ENCODE measurements around the gene TMUB1. TPM values are rescaled to one million over a fixed set of nuclear protein-coding genes. Genes with fewer than 3 reads are reported as not detected.

Gene TMUB1
- total and polyA plus RNA-seq, 2 experiments from 2014 or later: 45.0 to 83.1 TPM

- Histone ChIP-seq H2AFZ (no peak overlapping the region), H3K27ac (no peak overlapping the region), H3K4me2 (no peak overlapping the region), H3K4me1 (ENCODE audit: insufficient read depth) (peaks cover 7% of the 10 kb centered on the region), H4K20me1 (ENCODE audit: insufficient read depth, poor library complexity, severe bottlenecking) (peaks cover 36% of the 10 kb centered on the region), H3K9me2 (replicated peaks; ENCODE audit: insufficient read depth) (no peaks in the 10 kb centered on the region), H3K4me3 (no peak overlapping the region), H3K79me2 (peaks cover 24% of the 10 kb centered on the region), H3K9me3 (ENCODE audit: low read depth) (no peaks in the 10 kb centered on the region), H3K36me3 (replicated peaks; ENCODE audit: insufficient read depth, low read depth) (no peaks in the 10 kb centered on the region), H3K27me3 (no peaks in the 10 kb centered on the region)
- WGBS (ENCODE audit: low lambda C conversion rate, missing lambda C conversion rate): 96% methylated on average over 13 of the region's 13 CpGs
- TF ChIP-seq EZH2phosphoT487 (IDR thresholded peaks at IDR 0.05; ENCODE audit: low read depth, severe bottlenecking, unreplicated experiment): no peak
- no peak for TF ChIP-seq CTCF (IDR thresholded peaks at IDR 0.05; ENCODE audit: poor library complexity)
- TF ChIP-seq EZH2 (IDR thresholded peaks at IDR 0.05; ENCODE audit: borderline replicate concordance): no peak
- no peak for DNase-seq (ENCODE audit: low spot score)
Observed at GRCh38 chr7:151119055-151119415, 35.7 kb upstream of the TMUB1 start.

- no peak for DNase-seq (ENCODE audit: low spot score)
- H2AFZ ChIP-seq: no peak overlapping the region
- H3K4me1 ChIP-seq (ENCODE audit: insufficient read depth): peaks cover 14% of the 10 kb centered on the region
- no peak overlapping the region for H3K27ac ChIP-seq
- peaks cover 42% of the 10 kb centered on the region for H4K20me1 ChIP-seq (ENCODE audit: insufficient read depth, poor library complexity, severe bottlenecking)
- H3K36me3 ChIP-seq (replicated peaks; ENCODE audit: insufficient read depth, low read depth): no peaks in the 10 kb centered on the region
- H3K27me3 ChIP-seq: no peaks in the 10 kb centered on the region
- peaks cover 31% of the 10 kb centered on the region for H3K79me2 ChIP-seq
- TF ChIP-seq CTCF (IDR thresholded peaks at IDR 0.05; ENCODE audit: poor library complexity): no peak
- TF ChIP-seq EZH2 (IDR thresholded peaks at IDR 0.05; ENCODE audit: borderline replicate concordance): no peak
- TF ChIP-seq EZH2phosphoT487 (IDR thresholded peaks at IDR 0.05; ENCODE audit: low read depth, severe bottlenecking, unreplicated experiment): no peak
- no peak overlapping the region for H3K4me2 ChIP-seq
- WGBS (ENCODE audit: low lambda C conversion rate, missing lambda C conversion rate): 96% methylated on average over 37 of the region's 38 CpGs
- H3K9me2 ChIP-seq (replicated peaks; ENCODE audit: insufficient read depth): no peaks in the 10 kb centered on the region
- no peak overlapping the region for H3K4me3 ChIP-seq
- no peaks in the 10 kb centered on the region for H3K9me3 ChIP-seq (ENCODE audit: low read depth)
Observed at GRCh38 chr7:151118108-151119054, 35.1 kb upstream of the TMUB1 start.

GRCh38 chr7:151117565-151117964 is 34.3 kb upstream of the TMUB1 start:
- Histone ChIP-seq H3K4me2 (no peak overlapping the region), H3K79me2 (peaks cover 39% of the 10 kb centered on the region), H4K20me1 (ENCODE audit: insufficient read depth, poor library complexity, severe bottlenecking) (peaks cover 50% of the 10 kb centered on the region), H3K4me3 (no peak overlapping the region), H3K9me2 (replicated peaks; ENCODE audit: insufficient read depth) (no peaks in the 10 kb centered on the region), H2AFZ (no peak overlapping the region), H3K36me3 (replicated peaks; ENCODE audit: insufficient read depth, low read depth) (no peaks in the 10 kb centered on the region), H3K9me3 (ENCODE audit: low read depth) (no peaks in the 10 kb centered on the region), H3K27ac (no peak overlapping the region), H3K4me1 (ENCODE audit: insufficient read depth) (peaks cover 17% of the 10 kb centered on the region), H3K27me3 (no peaks in the 10 kb centered on the region)
- TF ChIP-seq EZH2 (IDR thresholded peaks at IDR 0.05; ENCODE audit: borderline replicate concordance): no peak
- TF ChIP-seq EZH2phosphoT487 (IDR thresholded peaks at IDR 0.05; ENCODE audit: low read depth, severe bottlenecking, unreplicated experiment): no peak
- no peak for TF ChIP-seq CTCF (IDR thresholded peaks at IDR 0.05; ENCODE audit: poor library complexity)
- 99% methylated on average over 11 of the region's 12 CpGs for WGBS (ENCODE audit: low lambda C conversion rate, missing lambda C conversion rate)
- DNase-seq (ENCODE audit: low spot score): no peak

Measured in hepatocyte (in vitro differentiated cells).